PC-3 (cell line): ENCODE results near the gene HRH3.

Source experiments
- CTCF ChIP-seq: fragments of 300-600 bp; sonication (generic); conservative IDR thresholded peaks from 2 replicates; pipeline ENCODE4 v1.5.1; 2017; ENCODE audit warnings: antibody characterized with exemption, low read depth, mild to moderate bottlenecking, low read length
- EZH2 ChIP-seq: fragments of 300-600 bp; sonication (generic); IDR thresholded peaks from one replicate; pipeline ENCODE4 v1.6.1; 2017; ENCODE audit warnings: antibody characterized with exemption, mild to moderate bottlenecking, low read length; ENCODE audit not compliant: unreplicated experiment
- EZH2phosphoT487 ChIP-seq: fragments of 300-600 bp; sonication (generic); IDR thresholded peaks from 2 replicates; pipeline ENCODE4 v1.6.1; 2018; ENCODE audit warnings: mild to moderate bottlenecking, antibody characterized with exemption, low read length, borderline replicate concordance

- TF ChIP-seq CTCF, result no peak
- no peak for TF ChIP-seq EZH2phosphoT487
- TF ChIP-seq EZH2, result no peak
These were observed 27.0 kb upstream of the HRH3 start for GRCh38 chr20:62246872-62247652.
